Keratinocyte (primary cell): ENCODE results near the gene SLC25A42. TPM values are rescaled to one million over a fixed set of nuclear protein-coding genes. Genes with fewer than 3 reads are reported as not detected.

Experiments used
- DNase-seq: peaks from one replicate; pipeline ENCODE4 v3.0.0-alpha.2; 2011; ENCODE audit warnings: low read depth, missing footprints, low spot score
- FAIRE-seq: peaks from 2 replicates; lab custom pipeline; 2011; peaks lifted over from hg19 to GRCh38; lab: Jason Lieb, UNC
- H2AFZ ChIP-seq: 2 replicates; pipeline ENCODE4 v1.6.0; 2012; ENCODE audit warnings: low read length, control low read depth, inconsistent platforms; ENCODE audit not compliant: control insufficient read depth
- H3K27ac ChIP-seq: 2 replicates; pipeline ENCODE4 v1.5.1; 2011; ENCODE audit warnings: low read length; ENCODE audit not compliant: control insufficient read depth, insufficient read depth
- H3K27me3 ChIP-seq: 3 replicates; pipeline ENCODE4 v1.6.0; 2011; ENCODE audit warnings: low read length; ENCODE audit not compliant: control insufficient read depth, insufficient read depth; ENCODE audit errors: extremely low read depth
- H3K36me3 ChIP-seq, 2 experiments: 2 replicates in 1 of 2; 3 replicates in 1 of 2; pipeline ENCODE4 v1.5.1; 2011; ENCODE audit warnings: low read length in 2 of 2, mild to moderate bottlenecking in 1 of 2; ENCODE audit not compliant: control insufficient read depth in 2 of 2, insufficient read depth in 2 of 2; ENCODE audit errors: extremely low read depth in 1 of 2
- H3K4me1 ChIP-seq: 3 replicates; pipeline ENCODE4 v1.5.1; 2011; ENCODE audit warnings: low read length; ENCODE audit not compliant: control insufficient read depth, insufficient read depth; ENCODE audit errors: extremely low read depth
- H3K4me2 ChIP-seq: 3 replicates; pipeline ENCODE4 v1.6.0; 2011; ENCODE audit warnings: low read depth, low read length; ENCODE audit not compliant: control insufficient read depth, insufficient read depth; ENCODE audit errors: extremely low read depth
- H3K4me3 ChIP-seq, 3 experiments: fragments of 200-600 bp in 1 of 3; sonication (generic) in 1 of 3; 2 replicates in 2 of 3; 3 replicates in 1 of 3; pipeline ENCODE4 v1.5.1; 2011 to 2016; ENCODE audit warnings: low read length in 3 of 3, mild to moderate bottlenecking in 3 of 3, control low read depth in 2 of 3, inconsistent platforms in 1 of 3, low read depth in 1 of 3, mixed read lengths in 1 of 3, mixed run types in 1 of 3, moderate library complexity in 1 of 3; ENCODE audit not compliant: control insufficient read depth in 2 of 3, insufficient read depth in 2 of 3; ENCODE audit errors: extremely low read depth in 1 of 3
- H3K79me2 ChIP-seq: 2 replicates; pipeline ENCODE4 v1.6.0; 2012; ENCODE audit warnings: low read length; ENCODE audit not compliant: control insufficient read depth, insufficient read depth
- H3K9ac ChIP-seq: 3 replicates; pipeline ENCODE4 v1.6.0; 2011; ENCODE audit warnings: low read length; ENCODE audit not compliant: control insufficient read depth, insufficient read depth; ENCODE audit errors: extremely low read depth
- H3K9me1 ChIP-seq: 3 replicates; pipeline ENCODE4 v1.6.0; 2011; ENCODE audit warnings: low read length; ENCODE audit not compliant: control insufficient read depth, insufficient read depth; ENCODE audit errors: extremely low read depth
- H3K9me3 ChIP-seq: 2 replicates; pipeline ENCODE4 v1.5.1; 2012; ENCODE audit warnings: low read depth, low read length; ENCODE audit not compliant: control insufficient read depth
- H4K20me1 ChIP-seq: 3 replicates; pipeline ENCODE4 v1.6.0; 2011; ENCODE audit warnings: low read length; ENCODE audit not compliant: control insufficient read depth, insufficient read depth; ENCODE audit errors: extremely low read depth
- EZH2 ChIP-seq: IDR thresholded peaks from one replicate; pipeline ENCODE4 v1.6.1; 2012; ENCODE audit warnings: inconsistent platforms, mild to moderate bottlenecking, low read length, moderate library complexity
- dilution Hi-C: fragments of 300-500 bp; cut with MboI; formaldehyde crosslinking; loops from one replicate; pipeline ENCODE4 v1.7.0; 2020; ENCODE audit warnings: low sequenced_read_pairs; ENCODE audit not compliant: extremely low pct_ligation_motif_present
- polyA plus RNA-seq, 5 experiments: library from polyadenylated mRNA; depleted of rRNA in 3 of 5; stranded (reverse) in 3 of 5; stranded (forward) in 1 of 5; unstranded in 1 of 5; fragments of >200 nt; gene quantifications; 1 replicate in 1 of 5; 2 replicates in 3 of 5; 3 replicates in 1 of 5; pipeline versions ENCODE4 v1.2.1 to v1.2.3, GENCODE V29; 2011 to 2012; ENCODE audit warnings: missing spikeins in 2 of 5, low read depth in 1 of 5, low replicate concordance in 1 of 5
- TF ChIP-seq, protein P1 (sequence below), 3 experiments: IDR thresholded peaks in 1 of 3; conservative IDR thresholded peaks in 1 of 3; optimal IDR thresholded peaks in 1 of 3; 2 replicates in 2 of 3; 3 replicates in 1 of 3; pipeline versions ENCODE3 to v1.5.1; 2011; ENCODE audit warnings: low read length in 3 of 3, mild to moderate bottlenecking in 3 of 3, moderate library complexity in 2 of 3, control low read depth in 1 of 3, inconsistent platforms in 1 of 3; ENCODE audit not compliant: insufficient read depth in 2 of 3; ENCODE audit errors: extremely low read depth in 1 of 3

The SLC25A42 gene
- polyA plus RNA-seq, 1 donor (not counting 4 experiments of a cell fraction or from before 2014, with no cell fraction given), result 1.2 TPM

DNA sequence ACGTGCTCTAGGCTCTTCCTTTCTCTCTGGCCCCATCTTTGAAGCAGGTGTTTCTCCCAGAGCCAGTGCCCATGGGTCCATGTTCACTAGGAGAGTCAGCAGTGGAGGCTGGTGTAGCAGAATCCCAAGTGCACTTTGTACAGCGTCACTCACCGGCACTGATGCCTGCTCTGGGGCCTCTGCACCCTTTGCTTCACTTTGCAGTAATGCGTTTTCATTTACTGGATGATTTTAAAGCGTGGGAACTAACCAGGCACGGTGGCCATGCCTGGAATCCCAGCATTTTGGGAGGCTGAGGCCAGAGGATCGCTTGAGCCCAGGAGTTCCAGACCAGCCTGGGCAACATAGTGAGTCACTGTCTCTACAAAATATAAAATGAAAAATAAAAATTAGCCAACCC is 30.7 kb downstream of the SLC25A42 start:
- H4K20me1 ChIP-seq, result no peaks in the 10 kb centered on the region
- dilution Hi-C loops, result no loop called here
- H3K27me3 ChIP-seq, result no peaks in the 10 kb centered on the region
- H3K9me1 ChIP-seq, result no peaks in the 10 kb centered on the region
- H3K4me2 ChIP-seq, result no peak overlapping the region
- no peak for DNase-seq
- H3K79me2 ChIP-seq, result no peaks in the 10 kb centered on the region
- no peak overlapping the region for H3K4me3 ChIP-seq
- TF ChIP-seq, protein P1, sequence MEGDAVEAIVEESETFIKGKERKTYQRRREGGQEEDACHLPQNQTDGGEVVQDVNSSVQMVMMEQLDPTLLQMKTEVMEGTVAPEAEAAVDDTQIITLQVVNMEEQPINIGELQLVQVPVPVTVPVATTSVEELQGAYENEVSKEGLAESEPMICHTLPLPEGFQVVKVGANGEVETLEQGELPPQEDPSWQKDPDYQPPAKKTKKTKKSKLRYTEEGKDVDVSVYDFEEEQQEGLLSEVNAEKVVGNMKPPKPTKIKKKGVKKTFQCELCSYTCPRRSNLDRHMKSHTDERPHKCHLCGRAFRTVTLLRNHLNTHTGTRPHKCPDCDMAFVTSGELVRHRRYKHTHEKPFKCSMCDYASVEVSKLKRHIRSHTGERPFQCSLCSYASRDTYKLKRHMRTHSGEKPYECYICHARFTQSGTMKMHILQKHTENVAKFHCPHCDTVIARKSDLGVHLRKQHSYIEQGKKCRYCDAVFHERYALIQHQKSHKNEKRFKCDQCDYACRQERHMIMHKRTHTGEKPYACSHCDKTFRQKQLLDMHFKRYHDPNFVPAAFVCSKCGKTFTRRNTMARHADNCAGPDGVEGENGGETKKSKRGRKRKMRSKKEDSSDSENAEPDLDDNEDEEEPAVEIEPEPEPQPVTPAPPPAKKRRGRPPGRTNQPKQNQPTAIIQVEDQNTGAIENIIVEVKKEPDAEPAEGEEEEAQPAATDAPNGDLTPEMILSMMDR (optimal IDR thresholded peaks at IDR 0.05 in 1 of 3, IDR thresholded peaks at IDR 0.05 in 1 of 3, conservative IDR thresholded peaks at IDR 0.05 in 1 of 3; ENCODE audit: extremely low read depth in 1 of 3, insufficient read depth in 2 of 3, low read length in 3 of 3), result no peak
- no peak for TF ChIP-seq EZH2
- no peaks in the 10 kb centered on the region for H3K9me3 ChIP-seq
- H3K9ac ChIP-seq, result no peak overlapping the region
- no peak overlapping the region for H2AFZ ChIP-seq
- no peak for FAIRE-seq
- no peaks in the 10 kb centered on the region for H3K36me3 ChIP-seq
- H3K27ac ChIP-seq, result no peak overlapping the region
- no peaks in the 10 kb centered on the region for H3K4me1 ChIP-seq

DNA sequence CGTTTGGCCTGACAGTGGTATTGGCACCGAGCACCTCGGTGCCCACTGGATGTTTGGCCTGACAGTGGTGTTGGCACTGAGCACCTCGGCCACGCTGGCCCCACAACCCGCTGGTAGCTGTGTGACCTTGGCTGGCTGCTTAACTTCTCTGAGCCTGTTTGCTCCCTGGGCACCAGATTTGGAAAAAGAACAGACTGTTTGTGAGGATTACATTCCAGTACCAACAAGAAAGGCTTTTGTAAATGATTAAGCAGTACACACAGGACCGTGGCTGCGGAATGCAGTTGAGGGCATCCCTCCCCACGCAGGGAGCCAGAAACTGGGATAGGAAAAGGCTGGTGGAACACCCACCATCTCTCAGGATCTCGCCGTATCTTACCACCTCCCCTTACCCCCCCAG is 31.9 kb downstream of the SLC25A42 start:
- Histone ChIP-seq H3K4me2 (no peak overlapping the region), H3K9me1 (no peaks in the 10 kb centered on the region), H3K27ac (no peak overlapping the region), H3K79me2 (no peaks in the 10 kb centered on the region), H3K4me1 (no peaks in the 10 kb centered on the region), H4K20me1 (no peaks in the 10 kb centered on the region), H3K36me3 (no peaks in the 10 kb centered on the region), H3K9ac (no peak overlapping the region), H2AFZ (no peak overlapping the region), H3K9me3 (no peaks in the 10 kb centered on the region), H3K4me3 (no peak overlapping the region), H3K27me3 (no peaks in the 10 kb centered on the region)
- dilution Hi-C loops, result no loop called here
- FAIRE-seq (no peak), DNase-seq (no peak)
- TF ChIP-seq, protein P1 (optimal IDR thresholded peaks at IDR 0.05 in 1 of 3, IDR thresholded peaks at IDR 0.05 in 1 of 3, conservative IDR thresholded peaks at IDR 0.05 in 1 of 3; ENCODE audit: extremely low read depth in 1 of 3, insufficient read depth in 2 of 3, low read length in 3 of 3), result no peak
- TF ChIP-seq EZH2, result no peak
